A549 (cell line): ENCODE results near the gene CERS5. TPM values are rescaled to one million over a fixed set of nuclear protein-coding genes. Genes with fewer than 3 reads are reported as not detected.

ENCODE experiments used
- ATAC-seq, 2 experiments: fragments of 200-7000 bp in 1 of 2; fragments of >200 bp in 1 of 2; cut with Nextera tagmentation in 1 of 2; cut with Tn5 transposase in 1 of 2; 3 replicates each; pipeline versions ENCODE4 v1.8.0 to v1.9.1; 2018 to 2020; ENCODE audit warnings: mild to moderate bottlenecking in 1 of 2, moderate library complexity in 1 of 2
- CTCF ChIA-PET: fragments of 300-600 bp; sonication (Branson Sonifier 250); formaldehyde crosslinking; extraction: SDS; loops from one replicate; lab custom pipeline; 2021; ENCODE audit warnings: antibody characterized with exemption, inconsistent platforms; lab: Yijun Ruan, JAX
- POLR2A ChIA-PET: fragments of 350-600 bp; formaldehyde crosslinking; extraction: SDS; loops from one replicate; lab custom pipeline; 2021; ENCODE audit warnings: antibody characterized with exemption, inconsistent platforms; lab: Yijun Ruan, JAX
- DNase-seq, 2 experiments: peaks; one replicate each; pipeline versions ENCODE4 v3.0.0 to v3.0.0-alpha.2; 2011 to 2016; ENCODE audit warnings: low read depth in 1 of 2, low spot score in 1 of 2
- FAIRE-seq: peaks from 2 replicates; lab custom pipeline; 2011; peaks lifted over from hg19 to GRCh38; lab: Jason Lieb, UNC
- H3K27ac ChIP-seq, 2 experiments: fragments of >200 bp; sonication (Bioruptor Twin); formaldehyde crosslinking; 3 replicates each; pipeline ENCODE4 v1.5.1; 2016 to 2017
- H3K4me1 ChIP-seq: fragments of >200 bp; sonication (Bioruptor Twin); formaldehyde crosslinking; 3 replicates; pipeline ENCODE4 v1.6.1; 2016
- H3K4me2 ChIP-seq: fragments of >200 bp; sonication (Bioruptor Twin); formaldehyde crosslinking; 3 replicates; pipeline ENCODE4 v1.6.1; 2016
- H3K4me3 ChIP-seq: fragments of >200 bp; sonication (Bioruptor Twin); formaldehyde crosslinking; 3 replicates; pipeline ENCODE4 v1.5.1; 2016
- H3K9me3 ChIP-seq: fragments of >200 bp; sonication (Bioruptor Twin); formaldehyde crosslinking; 3 replicates; pipeline ENCODE4 v1.6.1; 2016
- BCL3 ChIP-seq: fragments of >200 bp; sonication (Bioruptor Twin); formaldehyde crosslinking; IDR thresholded peaks from 3 replicates; pipeline ENCODE4 v1.6.1; 2016
- CBX8 ChIP-seq: fragments of 200-600 bp; sonication (generic); IDR thresholded peaks from 2 replicates; pipeline ENCODE4 v1.6.1; 2016
- EHF ChIP-seq: fragments of 250-450 bp; sonication (Bioruptor Pico); IDR thresholded peaks from 2 replicates; pipeline ENCODE4 v1.5.0; 2020; ENCODE audit warnings: mild to moderate bottlenecking
- EHMT2 ChIP-seq: fragments of 200-600 bp; sonication (generic); IDR thresholded peaks from 2 replicates; pipeline ENCODE4 v1.6.1; 2016; ENCODE audit warnings: antibody characterized with exemption, low read depth, mild to moderate bottlenecking, moderate library complexity
- ELK1 ChIP-seq: fragments of 150-350 bp; IDR thresholded peaks from 2 replicates; pipeline ENCODE4 v1.6.1; 2014; ENCODE audit warnings: low read depth, mild to moderate bottlenecking, low read length
- GATA3 ChIP-seq: IDR thresholded peaks from 2 replicates; pipeline ENCODE4 v1.6.1; 2012; ENCODE audit warnings: borderline replicate concordance
- HEYL ChIP-seq: fragments of 250-450 bp; sonication (Bioruptor Pico); IDR thresholded peaks from 2 replicates; pipeline ENCODE4 v1.8.0; 2021; ENCODE audit warnings: mild to moderate bottlenecking, moderate library complexity
- HOXB13 ChIP-seq: fragments of 250-450 bp; sonication (Bioruptor Pico); IDR thresholded peaks from 2 replicates; pipeline ENCODE4 v1.5.0; 2020; ENCODE audit warnings: low read depth, mild to moderate bottlenecking, moderate library complexity
- JUN ChIP-seq, 2 experiments: fragments of >200 bp; sonication (Bioruptor Twin); formaldehyde crosslinking; IDR thresholded peaks; 2 replicates in 1 of 2; 3 replicates in 1 of 2; pipeline ENCODE4 v1.6.1; 2016 to 2017
- JUNB ChIP-seq: fragments of >200 bp; sonication (Bioruptor Twin); formaldehyde crosslinking; IDR thresholded peaks from 2 replicates; pipeline ENCODE4 v1.6.1; 2016
- MAFK ChIP-seq: fragments of 450-650 bp; IDR thresholded peaks from 2 replicates; pipeline ENCODE4 v1.6.1; 2014; ENCODE audit not compliant: partially characterized antibody
- MAZ ChIP-seq: fragments of 150-350 bp; IDR thresholded peaks from 2 replicates; pipeline ENCODE4 v1.6.1; 2014; ENCODE audit warnings: antibody characterized with exemption, low read depth, low read length, borderline replicate concordance
- NR3C1 ChIP-seq: fragments of >200 bp; sonication (Bioruptor Twin); formaldehyde crosslinking; IDR thresholded peaks from 3 replicates; pipeline ENCODE4 v1.6.1; 2017
- POLR2AphosphoS2 ChIP-seq: conservative IDR thresholded peaks from 2 replicates; pipeline ENCODE4 v1.6.1; 2012; ENCODE audit warnings: low read length, improper control_type of control experiment, inconsistent platforms
- RARB ChIP-seq: fragments of 250-450 bp; sonication (Bioruptor Pico); IDR thresholded peaks from 2 replicates; pipeline ENCODE4 v1.8.0; 2021; ENCODE audit warnings: mild to moderate bottlenecking, moderate library complexity
- RNF2 ChIP-seq: fragments of 200-600 bp; sonication (generic); IDR thresholded peaks from 2 replicates; pipeline ENCODE4 v1.6.1; 2016; ENCODE audit warnings: low read depth, mild to moderate bottlenecking, antibody characterized with exemption, moderate library complexity, borderline replicate concordance
- SREBF2 ChIP-seq: fragments of 450-650 bp; IDR thresholded peaks from 2 replicates; pipeline ENCODE4 v1.6.1; 2014; ENCODE audit warnings: mild to moderate bottlenecking, moderate library complexity
- ZNF302 ChIP-seq: fragments of 250-450 bp; sonication (Bioruptor Pico); IDR thresholded peaks from 2 replicates; pipeline ENCODE4 v1.9.0; 2021; ENCODE audit warnings: inconsistent platforms, mild to moderate bottlenecking, moderate library complexity
- ZSCAN20 ChIP-seq: fragments of 250-450 bp; sonication (Bioruptor Pico); IDR thresholded peaks from 2 replicates; pipeline ENCODE4 v1.8.0; 2022; ENCODE audit warnings: mild to moderate bottlenecking, moderate library complexity
- WGBS: methylation state at CpG from one replicate; pipeline ENCODE4 v1.1.6; 2017; ENCODE audit errors: missing lambda C conversion rate; 5-methylcytosine and 5-hydroxymethylcytosine counted together
- polyA plus RNA-seq, 4 experiments: library from polyadenylated mRNA; depleted of rRNA in 3 of 4; stranded (reverse); fragments of >200 nt; fragmentation: RNase III in 1 of 4; extraction: RNeasy Plus Mini Kit Qiagen cat#74134 plus additional on column Dnase treatment in 1 of 4; gene quantifications; 2 replicates in 3 of 4; 3 replicates in 1 of 4; pipeline ENCODE4 v1.2.3, GENCODE V29; 2011 to 2017
- TF ChIP-seq, protein P1 (sequence below): fragments of 450-650 bp; IDR thresholded peaks from 2 replicates; pipeline ENCODE4 v1.6.1; 2014; ENCODE audit warnings: antibody characterized with exemption
- TF ChIP-seq, protein P2 (sequence below): IDR thresholded peaks from 2 replicates; pipeline ENCODE4 v1.6.1; 2012
- TF ChIP-seq, protein P3 (sequence below): fragments of 200-600 bp; sonication (generic); IDR thresholded peaks from 2 replicates; pipeline ENCODE4 v1.6.1; 2016; ENCODE audit warnings: antibody characterized with exemption, mild to moderate bottlenecking, moderate library complexity

Gene CERS5
- polyA plus RNA-seq, 2 of the 4 experiments (the other 2 are of a cell fraction) = 16.7 to 56.3 TPM

DNA sequence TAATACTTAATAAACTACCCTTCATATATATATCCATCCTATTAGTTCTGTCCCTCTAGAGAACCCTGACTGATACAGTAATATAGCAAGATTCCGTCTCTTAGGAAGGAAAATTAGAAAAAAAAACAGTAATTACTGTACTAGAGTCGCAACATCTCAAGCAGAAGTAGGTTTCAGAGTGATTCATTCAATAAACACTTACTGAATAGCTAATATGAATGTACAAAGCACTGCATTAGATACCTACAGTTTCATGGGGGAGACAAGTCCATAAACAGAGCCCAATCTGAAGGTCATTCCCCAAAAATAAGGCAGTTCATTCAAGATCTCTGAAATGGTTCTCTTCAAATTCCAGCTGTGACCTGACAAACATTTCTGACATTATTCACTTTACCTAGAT lies 9.9 kb downstream of the CERS5 start:
- TF ChIP-seq EHMT2 = no peak
- TF ChIP-seq MAZ = no peak
- TF ChIP-seq HEYL (CRISPR knock-in tag) = no peak
- TF ChIP-seq, protein P1, sequence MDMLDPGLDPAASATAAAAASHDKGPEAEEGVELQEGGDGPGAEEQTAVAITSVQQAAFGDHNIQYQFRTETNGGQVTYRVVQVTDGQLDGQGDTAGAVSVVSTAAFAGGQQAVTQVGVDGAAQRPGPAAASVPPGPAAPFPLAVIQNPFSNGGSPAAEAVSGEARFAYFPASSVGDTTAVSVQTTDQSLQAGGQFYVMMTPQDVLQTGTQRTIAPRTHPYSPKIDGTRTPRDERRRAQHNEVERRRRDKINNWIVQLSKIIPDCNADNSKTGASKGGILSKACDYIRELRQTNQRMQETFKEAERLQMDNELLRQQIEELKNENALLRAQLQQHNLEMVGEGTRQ = no peak
- TF ChIP-seq JUN (IDR thresholded peaks at IDR 0.05) = no peak
- TF ChIP-seq ZNF302 (CRISPR knock-in tag) = no peak
- no peak for TF ChIP-seq POLR2AphosphoS2
- TF ChIP-seq EHF (CRISPR knock-in tag) = no peak
- no peak for TF ChIP-seq ELK1
- no peak for TF ChIP-seq RNF2
- TF ChIP-seq RARB = no peak
- no peak for TF ChIP-seq SREBF2
- TF ChIP-seq BCL3 = no peak
- DNase-seq = no peak
- 91% methylated on average over 2 of the region's 2 CpGs for WGBS
- POLR2A ChIA-PET = interaction anchor here (0.6 to 1.3 kb wide), 2 partner anchors 16 to 45 kb away, joined by 3 to 8 read pairs; partner anchors contain the start of gene COX14
- H3K4me2 ChIP-seq = no peak overlapping the region
- H3K4me3 ChIP-seq = no peak overlapping the region
- CTCF ChIA-PET = interaction anchor here (1.0 to 4.7 kb wide), 6 partner anchors 9 to 175 kb away, joined by 3 to 22 read pairs (median 5); partner anchors contain the start of genes CERS5 and COX14
- no peak for ATAC-seq
- no peaks in the 10 kb centered on the region for H3K9me3 ChIP-seq
- H3K4me1 ChIP-seq = no peaks in the 10 kb centered on the region
- no peak for FAIRE-seq
- no peak overlapping the region for H3K27ac ChIP-seq

DNA sequence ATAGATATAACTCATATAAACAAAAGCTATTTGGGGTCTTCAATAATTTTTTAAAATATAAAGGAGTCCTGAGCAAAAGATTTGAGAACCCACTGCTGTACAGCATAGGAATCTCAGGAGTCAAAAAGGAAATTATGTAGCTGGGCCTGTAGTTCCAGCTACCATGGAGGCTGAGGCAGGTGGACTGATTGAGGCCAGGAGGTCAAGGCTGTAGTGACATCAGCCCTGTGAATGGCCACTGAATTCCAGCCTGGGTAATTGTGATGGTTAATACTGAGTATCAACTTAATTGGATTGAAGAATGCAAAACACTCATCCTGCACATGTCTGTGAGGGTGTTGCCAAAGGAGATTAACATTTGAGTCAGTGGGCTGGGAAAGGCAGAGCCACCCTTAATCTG lies 10.5 kb downstream of the CERS5 start:
- no peak for TF ChIP-seq MAZ
- no peak for TF ChIP-seq MAFK
- no peak for TF ChIP-seq HOXB13 (CRISPR knock-in tag)
- TF ChIP-seq GATA3 = no peak
- no peak for TF ChIP-seq NR3C1
- TF ChIP-seq, protein P2, sequence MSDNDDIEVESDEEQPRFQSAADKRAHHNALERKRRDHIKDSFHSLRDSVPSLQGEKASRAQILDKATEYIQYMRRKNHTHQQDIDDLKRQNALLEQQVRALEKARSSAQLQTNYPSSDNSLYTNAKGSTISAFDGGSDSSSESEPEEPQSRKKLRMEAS = no peak
- TF ChIP-seq, protein P3, sequence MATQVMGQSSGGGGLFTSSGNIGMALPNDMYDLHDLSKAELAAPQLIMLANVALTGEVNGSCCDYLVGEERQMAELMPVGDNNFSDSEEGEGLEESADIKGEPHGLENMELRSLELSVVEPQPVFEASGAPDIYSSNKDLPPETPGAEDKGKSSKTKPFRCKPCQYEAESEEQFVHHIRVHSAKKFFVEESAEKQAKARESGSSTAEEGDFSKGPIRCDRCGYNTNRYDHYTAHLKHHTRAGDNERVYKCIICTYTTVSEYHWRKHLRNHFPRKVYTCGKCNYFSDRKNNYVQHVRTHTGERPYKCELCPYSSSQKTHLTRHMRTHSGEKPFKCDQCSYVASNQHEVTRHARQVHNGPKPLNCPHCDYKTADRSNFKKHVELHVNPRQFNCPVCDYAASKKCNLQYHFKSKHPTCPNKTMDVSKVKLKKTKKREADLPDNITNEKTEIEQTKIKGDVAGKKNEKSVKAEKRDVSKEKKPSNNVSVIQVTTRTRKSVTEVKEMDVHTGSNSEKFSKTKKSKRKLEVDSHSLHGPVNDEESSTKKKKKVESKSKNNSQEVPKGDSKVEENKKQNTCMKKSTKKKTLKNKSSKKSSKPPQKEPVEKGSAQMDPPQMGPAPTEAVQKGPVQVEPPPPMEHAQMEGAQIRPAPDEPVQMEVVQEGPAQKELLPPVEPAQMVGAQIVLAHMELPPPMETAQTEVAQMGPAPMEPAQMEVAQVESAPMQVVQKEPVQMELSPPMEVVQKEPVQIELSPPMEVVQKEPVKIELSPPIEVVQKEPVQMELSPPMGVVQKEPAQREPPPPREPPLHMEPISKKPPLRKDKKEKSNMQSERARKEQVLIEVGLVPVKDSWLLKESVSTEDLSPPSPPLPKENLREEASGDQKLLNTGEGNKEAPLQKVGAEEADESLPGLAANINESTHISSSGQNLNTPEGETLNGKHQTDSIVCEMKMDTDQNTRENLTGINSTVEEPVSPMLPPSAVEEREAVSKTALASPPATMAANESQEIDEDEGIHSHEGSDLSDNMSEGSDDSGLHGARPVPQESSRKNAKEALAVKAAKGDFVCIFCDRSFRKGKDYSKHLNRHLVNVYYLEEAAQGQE = no peak
- no peak for TF ChIP-seq CBX8
- TF ChIP-seq JUNB = no peak
- no peak for TF ChIP-seq ZSCAN20 (CRISPR knock-in tag)
- TF ChIP-seq JUN (IDR thresholded peaks at IDR 0.05) = no peak
- Histone ChIP-seq H3K4me3 (no peak overlapping the region), H3K4me2 (no peak overlapping the region), H3K4me1 (no peaks in the 10 kb centered on the region), H3K9me3 (no peaks in the 10 kb centered on the region), H3K27ac (no peak overlapping the region)
- FAIRE-seq (no peak), ATAC-seq (no peak), DNase-seq (no peak)
- POLR2A ChIA-PET = interaction anchor here (0.6 to 1.3 kb wide), 2 partner anchors 15 to 44 kb away, joined by 3 to 8 read pairs; partner anchors contain the start of gene COX14
- CTCF ChIA-PET = interaction anchor here (0.6 to 4.7 kb wide), 9 partner anchors 10 to 176 kb away, joined by 3 to 22 read pairs (median 5); partner anchors contain the start of genes CERS5 and COX14
